HepG2 (cell line): ENCODE results near the gene ELL. TPM values are rescaled to one million over a fixed set of nuclear protein-coding genes. Genes with fewer than 3 reads are reported as not detected.

Source experiments
- ATAC-seq: fragments of 200-7000 bp; cut with Tn5 transposase; 3 replicates; pipeline ENCODE4 v1.9.1; 2020; ENCODE audit warnings: mild to moderate bottlenecking, moderate library complexity
- BruUV-seq: library from RNA; stranded (reverse); fragments of 400-500 nt; replicated peaks from 2 replicates; lab custom pipeline; 2021; lab: Mats Ljungman, UMichigan
- CTCF ChIA-PET: fragments of 300-600 bp; formaldehyde crosslinking; extraction: SDS; loops from one replicate; lab custom pipeline; 2021; ENCODE audit warnings: low total read pairs, inconsistent platforms, low intra/inter-chr PET ratio; lab: Yijun Ruan, JAX
- POLR2A ChIA-PET: fragments of 350-600 bp; sonication (Branson Sonifier 250); formaldehyde crosslinking; loops from one replicate; lab custom pipeline; 2020; ENCODE audit warnings: antibody characterized with exemption, inconsistent platforms; lab: Yijun Ruan, JAX
- DNase-seq: peaks from one replicate; pipeline ENCODE4 v3.0.0-alpha.2; 2015; ENCODE audit warnings: low spot score
- FAIRE-seq: peaks from 3 replicates; lab custom pipeline; 2011; peaks lifted over from hg19 to GRCh38; lab: Jason Lieb, UNC
- H2AFZ ChIP-seq: one replicate; pipeline ENCODE4 v1.6.1; 2011; ENCODE audit warnings: low read length, inconsistent platforms
- H3K27ac ChIP-seq: fragments of 300-600 bp; 3 replicates; pipeline ENCODE4 v1.8.0; 2011; ENCODE audit warnings: mixed run types, mild to moderate bottlenecking, mixed read lengths, low read length, inconsistent platforms; ENCODE audit not compliant: insufficient read depth; ENCODE audit errors: extremely low read length
- H3K27me3 ChIP-seq, 2 experiments: fragments of 200-600 bp in 1 of 2; 2 replicates in 1 of 2; 3 replicates in 1 of 2; pipeline versions ENCODE4 v1.6.0 to v1.8.0; 2011; ENCODE audit warnings: low read length in 2 of 2, mild to moderate bottlenecking in 2 of 2, moderate library complexity in 2 of 2, inconsistent platforms in 1 of 2; ENCODE audit not compliant: insufficient read depth in 2 of 2, control insufficient read depth in 1 of 2
- H3K36me3 ChIP-seq, 2 experiments: fragments of 200-600 bp in 1 of 2; replicated peaks in 1 of 2; 2 replicates in 1 of 2; 3 replicates in 1 of 2; pipeline versions ENCODE4 v1.5.1 to v1.8.0; 2011; ENCODE audit warnings: low read length in 2 of 2, inconsistent platforms in 1 of 2; ENCODE audit not compliant: insufficient read depth in 2 of 2, control insufficient read depth in 1 of 2
- H3K4me1 ChIP-seq: 2 replicates; pipeline ENCODE4 v1.5.1; 2012; ENCODE audit warnings: low read length, inconsistent platforms; ENCODE audit not compliant: insufficient read depth
- H3K4me2 ChIP-seq: 2 replicates; pipeline ENCODE4 v1.6.0; 2011; ENCODE audit warnings: low read depth, low read length, inconsistent platforms
- H3K4me3 ChIP-seq, 3 experiments: fragments of 200-600 bp in 1 of 3; sonication (generic), shearing (Covaris generic) in 1 of 3; replicated peaks in 1 of 3; 2 replicates each; pipeline ENCODE4 v1.5.1; 2011 to 2016; ENCODE audit warnings: low read length in 3 of 3, inconsistent platforms in 2 of 3, low read depth in 2 of 3, mild to moderate bottlenecking in 2 of 3, control low read depth in 1 of 3, mixed read lengths in 1 of 3; ENCODE audit not compliant: insufficient read depth in 1 of 3
- H3K79me2 ChIP-seq: one replicate; pipeline ENCODE4 v1.6.1; 2011; ENCODE audit warnings: low read length, inconsistent platforms; ENCODE audit not compliant: insufficient read depth
- H3K9ac ChIP-seq: 2 replicates; pipeline ENCODE4 v1.6.0; 2011; ENCODE audit warnings: mild to moderate bottlenecking, low read depth, low read length, inconsistent platforms; ENCODE audit not compliant: insufficient read depth
- H3K9me3 ChIP-seq: 2 replicates; pipeline ENCODE4 v1.5.1; 2012; ENCODE audit warnings: mild to moderate bottlenecking, low read length
- H4K20me1 ChIP-seq: 2 replicates; pipeline ENCODE4 v1.6.0; 2011; ENCODE audit warnings: inconsistent platforms, mild to moderate bottlenecking, low read length, moderate library complexity; ENCODE audit not compliant: insufficient read depth
- ARID2 ChIP-seq: sonication (generic); formaldehyde crosslinking; IDR thresholded peaks from 2 replicates; pipeline ENCODE4 v1.8.1; 2022; ENCODE audit warnings: mild to moderate bottlenecking, missing genetic modification reagents, borderline replicate concordance
- BCL3 ChIP-seq: sonication (generic); formaldehyde crosslinking; IDR thresholded peaks from 2 replicates; pipeline ENCODE4 v1.5.1; 2020; ENCODE audit warnings: mild to moderate bottlenecking, missing genetic modification reagents, moderate library complexity
- EZH2 ChIP-seq: conservative IDR thresholded peaks from 2 replicates; pipeline ENCODE4 v1.6.1; 2012; ENCODE audit warnings: mild to moderate bottlenecking, low read depth, low read length, moderate library complexity
- HDAC2 ChIP-seq: sonication (generic); formaldehyde crosslinking; IDR thresholded peaks from 2 replicates; pipeline ENCODE4 v1.4.0; 2020; ENCODE audit warnings: missing genetic modification reagents
- MTERF4 ChIP-seq: sonication (generic); formaldehyde crosslinking; IDR thresholded peaks from 2 replicates; pipeline ENCODE4 v1.8.0; 2023; ENCODE audit warnings: mild to moderate bottlenecking, missing genetic modification reagents
- RARA ChIP-seq: IDR thresholded peaks from 2 replicates; pipeline ENCODE4 v1.6.1; 2016; ENCODE audit warnings: missing genetic modification reagents, missing compliant biosample characterization
- REXO4 ChIP-seq: sonication (generic); formaldehyde crosslinking; IDR thresholded peaks from 2 replicates; pipeline ENCODE4 v1.8.0; 2022; ENCODE audit warnings: missing genetic modification reagents, mild to moderate bottlenecking, borderline replicate concordance
- TRIM24 ChIP-seq: sonication (generic); formaldehyde crosslinking; IDR thresholded peaks from 2 replicates; pipeline ENCODE4 v1.8.0; 2022; ENCODE audit warnings: mild to moderate bottlenecking, missing genetic modification reagents
- ZFP62 ChIP-seq: sonication (generic); formaldehyde crosslinking; IDR thresholded peaks from 2 replicates; pipeline ENCODE4 v1.4.0; 2020; ENCODE audit warnings: missing genetic modification reagents
- ZKSCAN5 ChIP-seq: sonication (generic); formaldehyde crosslinking; IDR thresholded peaks from 2 replicates; pipeline ENCODE4 v1.5.1; 2020; ENCODE audit warnings: mild to moderate bottlenecking, missing genetic modification reagents
- whole genome bisulfite sequencing: methylation state at CpG from one replicate; pipeline ENCODE4 v1.1.6; 2017; ENCODE audit warnings: low lambda C conversion rate; 5-methylcytosine and 5-hydroxymethylcytosine counted together
- in situ Hi-C: cut with HindIII; loops from 2 replicates; pipeline ENCODE4 v1.10.0; 2017; ENCODE audit warnings: low pct_unique_long_range_greater_than_20kb; ENCODE audit not compliant: extremely low pct_ligation_motif_present
- intact Hi-C: fragments of 100-400 bp; cut with micrococcal nuclease; formaldehyde crosslinking; loops from one replicate; pipeline ENCODE4 v1.10.0; 2022; ENCODE audit not compliant: unreplicated experiment
- polyA plus RNA-seq, 8 experiments: library from polyadenylated mRNA; depleted of rRNA in 3 of 8; stranded (reverse) in 7 of 8; unstranded in 1 of 8; fragments of >200 nt; fragmentation: Illumina TruSeq in 4 of 8; extraction: Trizol in 4 of 8; gene quantifications; 2 replicates each; pipeline versions ENCODE4 v1.2.1 to v1.2.3, GENCODE V29; 2011 to 2016; ENCODE audit warnings: low read depth in 4 of 8, missing spikeins in 1 of 8, mixed read lengths in 1 of 8; ENCODE audit not compliant: insufficient read depth in 1 of 8
- total RNA-seq, 5 experiments: library from RNA; depleted of rRNA; stranded (reverse); fragments of >200 nt; fragmentation: Illumina TruSeq; extraction: Trizol; gene quantifications; 2 replicates each; pipeline ENCODE4 v1.2.3, GENCODE V29; 2016; ENCODE audit warnings: low read depth in 1 of 5

Gene ELL
- total and polyA plus RNA-seq, 2 of the 13 experiments (the other 11 are each of a cell fraction or from before 2014, with no cell fraction given) = 3.7 to 5.4 TPM

- no peaks in the 10 kb centered on the region for H3K9me3 ChIP-seq
- ATAC-seq = no peak
- H3K79me2 ChIP-seq = peaks cover 31% of the 10 kb centered on the region
- intact Hi-C loops = no loop called here
- no peak overlapping the region for H3K27ac ChIP-seq
- 0 out of 5 replicates have a peak, but pooled peaks cover 0 to 3% of the 10 kb centered on the region in 2 experiments for H3K36me3 ChIP-seq
- no peak for FAIRE-seq
- 88% methylated on average over 12 of the region's 12 CpGs for WGBS
- peaks cover 42% of the 10 kb centered on the region for H3K4me1 ChIP-seq
- H2AFZ ChIP-seq = no peak overlapping the region
- ChIA-PET CTCF (no interaction called here), POLR2A (interaction anchor here (0.8 to 1.2 kb wide), 2 partner anchors 17 to 103 kb away, joined by 3 to 4 read pairs; partner anchors contain the start of gene ISYNA1)
- H3K27me3 ChIP-seq = no peaks in the 10 kb centered on the region
- no peak for TF ChIP-seq ARID2 (CRISPR knock-in tag)
- TF ChIP-seq TRIM24 = no peak
- TF ChIP-seq RARA (CRISPR knock-in tag) = no peak
- no peak for TF ChIP-seq BCL3 (CRISPR knock-in tag)
- TF ChIP-seq ZFP62 (CRISPR knock-in tag) = no peak
- H3K4me2 ChIP-seq = peak overlapping the region; percentile 85; the same call in 1 of the 2 replicates
- in situ Hi-C loops = no loop called here
- no peak for DNase-seq
- BruUV-seq = no TSS peak
- no peak overlapping the region for H3K9ac ChIP-seq
- peaks cover 8% of the 10 kb centered on the region; the same call in 1 of the 2 replicates for H4K20me1 ChIP-seq
- no peak overlapping the region for H3K4me3 ChIP-seq
These were observed 100.4 kb downstream of the ELL start for GRCh38 chr19:18421371-18421959.

- BruUV-seq = no TSS peak
- in situ Hi-C loops = no loop called here
- Histone ChIP-seq H3K4me1 (peaks cover 48% of the 10 kb centered on the region), H3K9ac (0 out of 2 replicates have a peak overlapping the region, but pooled peaks have one; percentile 29), H3K9me3 (no peaks in the 10 kb centered on the region), H3K27me3 (no peaks in the 10 kb centered on the region), H2AFZ (no peak overlapping the region), H3K36me3 (0 out of 5 replicates have a peak, but pooled peaks cover 0 to 3% of the 10 kb centered on the region in 2 experiments), H3K4me2 (peak overlapping the region; percentile 85), H3K4me3 (peak overlapping the region; percentile 60 to 78 (median 76); a peak in 4 of 6 replicates), H3K27ac (no peak overlapping the region), H3K79me2 (peaks cover 31% of the 10 kb centered on the region), H4K20me1 (peaks cover 8% of the 10 kb centered on the region; the same call in 1 of the 2 replicates)
- no peak for TF ChIP-seq HDAC2 (CRISPR knock-in tag)
- no peak for TF ChIP-seq EZH2
- TF ChIP-seq MTERF4 (CRISPR knock-in tag) = no peak
- TF ChIP-seq REXO4 (CRISPR knock-in tag) = no peak
- no peak for TF ChIP-seq ZKSCAN5
- POLR2A ChIA-PET = interaction anchor here (1.2 kb wide), 2 partner anchors 18 to 41 kb away, joined by 3 to 4 read pairs; partner anchors contain the start of gene ISYNA1
- ATAC-seq (no peak), DNase-seq (no peak), FAIRE-seq (no peak)
- intact Hi-C loops = no loop called here
- CTCF ChIA-PET = no interaction called here
- 69% methylated on average over 1 of the region's 2 CpGs for WGBS
These were observed 100.9 kb downstream of the ELL start for GRCh38 chr19:18420930-18421329.
